ENCODE measurements around the gene PRXL2A. TPM values are rescaled to one million over a fixed set of nuclear protein-coding genes. Genes with fewer than 3 reads are reported as not detected.
A peak's percentile ranks its signal among the peaks of the same experiment; 100 is the strongest.

PRXL2A gene
- total RNA-seq, 8 experiments from 2014 or later, result 4.8 to 166 (median 53.5) TPM

GRCh38 chr10:80460399-80461207 lies 52.3 kb downstream of the PRXL2A start:
- Histone ChIP-seq H3K4me3 (no peak overlapping the region), H3K4me1 (replicated peaks in 1 of 2) (peaks cover 42 to 50% of the 10 kb centered on the region in 2 donors), H3K27ac (no peak overlapping the region)
- in situ Hi-C loops (cut with MboI; ENCODE audit: low pct_unique_long_range_greater_than_20kb in 2 of 9, low sequenced_read_pairs in 9 of 9, unreplicated experiment in 9 of 9), result no loop called here
- peak in 1 of 8 experiments; percentile 13 for ATAC-seq (replicated peaks in 6 of 8)
- 50 to 100% (median 72%) methylated on average over 1 to 5 of the region's 6 CpGs; no CpG with 5 or more reads in 5 of the 10 experiments for WGBS, 10 experiments

DNA sequence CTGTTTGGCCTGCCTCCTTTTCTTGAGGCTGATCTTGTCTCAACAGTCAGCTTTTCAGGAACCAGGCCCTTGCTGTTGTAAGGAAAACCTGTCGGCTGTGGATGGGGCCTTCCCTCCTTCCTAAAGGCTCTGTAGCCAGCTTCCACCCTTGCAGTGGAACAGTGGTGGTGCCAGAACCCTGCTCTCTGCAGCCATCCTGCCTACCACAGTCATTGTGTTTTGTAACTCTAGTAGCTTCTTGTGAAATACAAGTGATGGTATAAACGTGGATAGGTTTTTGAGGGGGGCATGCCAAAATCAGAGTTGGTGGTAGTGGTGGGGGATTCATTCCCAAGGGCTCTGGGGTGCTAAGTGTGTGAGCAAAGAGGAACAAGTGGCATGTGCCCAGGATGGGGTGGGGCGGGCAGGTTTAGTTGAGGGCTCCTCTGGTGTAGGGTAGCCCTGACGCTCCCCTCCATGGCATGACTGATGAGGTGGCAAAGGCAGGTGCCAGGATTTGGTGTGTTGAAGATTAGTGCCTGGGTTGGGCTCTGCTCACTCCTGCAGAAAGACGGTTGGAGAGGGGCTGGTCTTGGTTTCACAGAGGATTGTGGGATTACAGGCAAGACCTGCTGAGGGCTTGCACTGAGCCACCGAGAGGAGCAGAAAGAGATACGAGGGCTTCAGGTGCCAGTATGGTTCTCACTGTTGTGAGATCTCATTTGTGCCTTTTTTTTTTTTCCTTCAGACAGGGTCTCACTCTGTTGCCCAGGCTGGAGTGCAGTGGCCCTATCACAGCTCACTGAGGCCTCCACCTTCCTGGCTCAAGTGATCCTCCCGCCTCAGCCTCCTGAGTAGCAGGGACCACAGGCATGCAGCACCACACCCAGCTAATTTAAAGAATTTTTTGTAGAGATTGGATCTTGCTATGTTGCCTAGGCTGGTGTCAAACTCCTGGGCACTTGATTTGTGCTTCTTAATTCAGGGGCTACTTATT lies 53.1 kb downstream of the PRXL2A start:
- ATAC-seq (replicated peaks in 6 of 8), result no peak
- H3K27ac ChIP-seq, result no peak overlapping the region
- 0 to 100% (median 100%) methylated on average over 1 to 5 of the region's 8 CpGs; no CpG with 5 or more reads in 4 of the 10 experiments for WGBS, 10 experiments
- peaks cover 45 to 53% of the 10 kb centered on the region in 2 donors for H3K4me1 ChIP-seq (replicated peaks in 1 of 2)
- H3K4me3 ChIP-seq, result no peak overlapping the region
- in situ Hi-C loops (cut with MboI; ENCODE audit: low pct_unique_long_range_greater_than_20kb in 2 of 9, low sequenced_read_pairs in 9 of 9, unreplicated experiment in 9 of 9), result no loop called here

- in situ Hi-C loops (cut with MboI; ENCODE audit: low pct_unique_long_range_greater_than_20kb in 2 of 9, low sequenced_read_pairs in 9 of 9, unreplicated experiment in 9 of 9), result no loop called here
These were observed 54.1 kb downstream of the PRXL2A start for GRCh38 chr10:80462299-80462980.

DNA sequence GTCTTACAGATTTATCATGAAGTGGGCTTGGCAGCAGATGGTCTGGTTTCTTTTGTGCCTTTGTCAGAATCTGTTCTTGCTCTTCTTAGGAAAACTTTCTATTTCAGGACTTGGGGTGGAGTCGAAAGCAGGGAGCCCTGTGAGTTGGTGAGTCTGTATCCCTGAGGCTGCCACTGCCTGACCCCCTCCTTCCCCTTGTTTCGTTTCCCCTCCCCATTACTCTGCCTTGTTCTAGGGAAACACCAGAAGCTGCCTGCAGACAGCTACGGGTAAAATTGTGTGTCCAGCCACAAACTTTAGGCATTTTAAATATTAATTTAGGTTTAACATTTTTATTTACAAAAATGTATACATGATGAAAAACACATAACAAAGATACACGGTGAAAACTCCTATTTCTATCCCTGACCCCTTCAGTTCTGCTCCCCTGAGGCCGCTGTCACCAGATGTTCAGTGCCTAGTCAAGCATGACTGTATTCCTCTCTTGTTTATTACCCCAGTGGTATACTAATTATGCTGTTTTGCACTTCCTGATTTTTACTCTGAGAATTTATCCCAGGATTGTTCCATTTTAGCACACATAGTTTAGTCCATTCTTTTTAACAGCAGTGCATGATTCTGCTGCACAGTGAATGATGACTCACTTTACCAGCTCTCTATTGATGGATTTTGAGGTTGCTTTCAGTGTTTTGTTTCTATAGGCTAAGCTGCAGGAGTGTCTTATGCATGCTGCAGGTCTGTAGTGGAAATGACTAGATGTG lies 54.8 kb downstream of the PRXL2A start:
- Histone ChIP-seq H3K4me1 (replicated peaks in 1 of 2) (peaks cover 60 to 61% of the 10 kb centered on the region in 2 donors), H3K4me3 (no peak overlapping the region), H3K27ac (peak overlapping the region; percentile 18 to 71)
- in situ Hi-C loops (cut with MboI; ENCODE audit: low pct_unique_long_range_greater_than_20kb in 2 of 9, low sequenced_read_pairs in 9 of 9, unreplicated experiment in 9 of 9), result no loop called here
- peak in 7 of 8 experiments; percentile 1 to 45 (median 24) for ATAC-seq (replicated peaks in 6 of 8)
- 0 to 100% (median 27%) methylated on average over 1 to 4 of the region's 5 CpGs for WGBS, 10 experiments

More at GRCh38 chr10:80462299-80462980, 54.1 kb downstream of the PRXL2A start:
- no peak overlapping the region for H3K4me3 ChIP-seq
- WGBS, 10 experiments, result 0 to 79% (median 40%) methylated on average over 1 to 5 of the region's 7 CpGs; no CpG with 5 or more reads in 1 of the 10 experiments
- peak in 2 of 8 experiments; percentile 3 to 4 for ATAC-seq (replicated peaks in 6 of 8)
- H3K27ac ChIP-seq, result peak overlapping the region in 1 of 2 donors; percentile 18
- H3K4me1 ChIP-seq (replicated peaks in 1 of 2), result peaks cover 53% of the 10 kb centered on the region in 2 donors

- WGBS, 10 experiments, result 60 to 100% (median 100%) methylated on average over 1 to 2 of the region's 10 CpGs; no CpG with 5 or more reads in 5 of the 10 experiments
These were observed 55.5 kb downstream of the PRXL2A start for GRCh38 chr10:80463868-80464267.

GRCh38 chr10:80464557-80465450 lies 56.5 kb downstream of the PRXL2A start:
- Histone ChIP-seq H3K4me3 (peak overlapping the region in 2 of 5 donors; percentile 3 to 11), H3K27ac (peak overlapping the region; percentile 59 to 71), H3K4me1 (replicated peaks in 1 of 2) (peaks cover 72 to 77% of the 10 kb centered on the region in 2 donors)
- 0 to 50% (median 10%) methylated on average over 1 to 5 of the region's 14 CpGs; no CpG with 5 or more reads in 6 of the 10 experiments for WGBS, 10 experiments
- ATAC-seq (replicated peaks in 6 of 8), result peak; percentile 23 to 73 (median 64)
- in situ Hi-C loops (cut with MboI; ENCODE audit: low pct_unique_long_range_greater_than_20kb in 2 of 9, low sequenced_read_pairs in 9 of 9, unreplicated experiment in 9 of 9), result no loop called here

More at GRCh38 chr10:80463868-80464267, 55.5 kb downstream of the PRXL2A start:
- peak overlapping the region; percentile 49 to 71 for H3K27ac ChIP-seq
- in situ Hi-C loops (cut with MboI; ENCODE audit: low pct_unique_long_range_greater_than_20kb in 2 of 9, low sequenced_read_pairs in 9 of 9, unreplicated experiment in 9 of 9), result no loop called here
- no peak overlapping the region for H3K4me3 ChIP-seq
- peaks cover 67% of the 10 kb centered on the region in 2 donors for H3K4me1 ChIP-seq (replicated peaks in 1 of 2)
- no peak for ATAC-seq (replicated peaks in 6 of 8)

DNA sequence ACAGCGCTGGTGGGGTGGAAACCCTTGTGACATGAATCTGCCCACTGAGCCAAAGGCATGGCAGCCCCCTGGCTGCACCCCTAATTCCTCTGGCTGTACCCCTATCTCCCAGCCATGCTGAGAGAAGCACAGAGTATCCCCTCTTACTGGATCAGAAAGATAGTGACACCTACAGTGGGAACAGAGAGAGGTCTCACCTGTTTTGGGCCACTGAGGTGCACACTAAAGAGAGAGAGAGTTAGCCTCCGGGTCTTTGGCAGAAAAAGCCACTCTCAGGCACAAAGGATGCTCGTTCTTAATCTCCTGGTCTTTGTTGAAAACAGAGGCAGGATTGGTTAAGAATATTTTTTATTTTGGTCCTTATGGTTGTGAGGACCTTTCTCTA lies 57.1 kb downstream of the PRXL2A start:
- in situ Hi-C loops (cut with MboI; ENCODE audit: low pct_unique_long_range_greater_than_20kb in 2 of 9, low sequenced_read_pairs in 9 of 9, unreplicated experiment in 9 of 9), result no loop called here
- 20 to 100% (median 47%) methylated on average over 1 to 2 of the region's 3 CpGs; no CpG with 5 or more reads in 4 of the 10 experiments for WGBS, 10 experiments
- peak overlapping the region in 1 of 5 donors; percentile 3 for H3K4me3 ChIP-seq
- no peak for ATAC-seq (replicated peaks in 6 of 8)
- peak overlapping the region; percentile 59 to 71 for H3K27ac ChIP-seq
- peaks cover 72 to 77% of the 10 kb centered on the region in 2 donors for H3K4me1 ChIP-seq (replicated peaks in 1 of 2)

GRCh38 chr10:80465839-80466590 lies 57.7 kb downstream of the PRXL2A start:
- peak overlapping the region; percentile 59 to 71 for H3K27ac ChIP-seq
- WGBS, 10 experiments, result 70 to 100% (median 94%) methylated on average over 3 to 8 of the region's 10 CpGs; no CpG with 5 or more reads in 2 of the 10 experiments
- H3K4me3 ChIP-seq, result no peak overlapping the region
- in situ Hi-C loops (cut with MboI; ENCODE audit: low pct_unique_long_range_greater_than_20kb in 2 of 9, low sequenced_read_pairs in 9 of 9, unreplicated experiment in 9 of 9), result no loop called here
- ATAC-seq (replicated peaks in 6 of 8), result no peak
- H3K4me1 ChIP-seq (replicated peaks in 1 of 2), result peaks cover 66 to 72% of the 10 kb centered on the region in 2 donors

DNA sequence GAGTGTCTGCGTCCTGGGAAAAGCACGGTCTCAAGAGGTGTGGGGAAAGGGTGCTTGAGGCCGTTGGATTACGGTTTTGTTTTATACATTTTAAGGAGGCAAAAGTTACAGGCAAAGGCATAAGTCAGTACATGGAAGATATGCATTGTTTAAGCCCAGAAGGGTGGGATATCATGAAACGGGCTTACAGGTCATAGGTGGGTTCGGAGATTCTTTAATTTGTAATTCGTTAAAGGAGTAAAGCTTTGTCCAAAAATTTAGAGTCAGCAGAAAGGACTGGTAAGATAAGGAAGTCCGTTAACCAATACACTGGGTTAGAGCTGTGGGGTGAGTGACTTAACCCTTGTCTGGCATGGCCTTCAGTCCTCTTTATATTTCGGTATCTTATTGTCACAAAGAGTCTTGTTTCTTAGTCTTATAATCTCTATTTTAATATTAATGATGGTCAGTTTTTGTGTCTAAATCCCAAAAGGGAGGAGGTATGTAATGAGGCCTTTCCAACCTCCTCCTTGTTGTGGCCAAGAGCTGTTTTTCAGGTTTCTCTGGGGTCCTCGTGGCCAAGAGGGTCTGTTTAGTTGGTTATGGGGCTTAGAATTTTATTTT lies 58.5 kb downstream of the PRXL2A start:
- H3K27ac ChIP-seq, result no peak overlapping the region

GRCh38 chr10:80468002-80468401 lies 59.7 kb downstream of the PRXL2A start:
- H3K4me3 ChIP-seq, result no peak overlapping the region
- peaks cover 55 to 63% of the 10 kb centered on the region in 2 donors for H3K4me1 ChIP-seq (replicated peaks in 1 of 2)
- ATAC-seq (replicated peaks in 6 of 8), result peak in 5 of 8 experiments; percentile 30 to 40 (median 39)
- in situ Hi-C loops (cut with MboI; ENCODE audit: low pct_unique_long_range_greater_than_20kb in 2 of 9, low sequenced_read_pairs in 9 of 9, unreplicated experiment in 9 of 9), result no loop called here
- 0 to 100% (median 25%) methylated on average over 1 to 4 of the region's 6 CpGs; no CpG with 5 or more reads in 3 of the 10 experiments for WGBS, 10 experiments
- peak overlapping the region in 1 of 2 donors; percentile 47 for H3K27ac ChIP-seq

More for the DNA sequence above, 58.5 kb downstream of the PRXL2A start:
- in situ Hi-C loops (cut with MboI; ENCODE audit: low pct_unique_long_range_greater_than_20kb in 2 of 9, low sequenced_read_pairs in 9 of 9, unreplicated experiment in 9 of 9), result no loop called here
- Histone ChIP-seq H3K4me3 (no peak overlapping the region), H3K4me1 (replicated peaks in 1 of 2) (peaks cover 63 to 72% of the 10 kb centered on the region in 2 donors)
- no peak for ATAC-seq (replicated peaks in 6 of 8)
- 70 to 100% (median 83%) methylated on average over 1 to 10 of the region's 10 CpGs; no CpG with 5 or more reads in 1 of the 10 experiments for WGBS, 10 experiments

Data from motor neuron (in vitro differentiated cells).